HFF-Myc (cell line): ENCODE data around the gene UPF1.

Experiments used
- DNase-seq: peaks from one replicate; pipeline ENCODE4 v3.0.0-alpha.2; 2011; ENCODE audit warnings: low read depth; ENCODE audit errors: extremely low read depth
- H3K4me3 ChIP-seq: replicated peaks from 2 replicates; pipeline ENCODE4 v1.5.1; 2011; ENCODE audit warnings: low read depth, mild to moderate bottlenecking, control low read depth, low read length
- CTCF ChIP-seq: IDR thresholded peaks from 2 replicates; pipeline ENCODE4 v1.5.1; 2012; ENCODE audit warnings: mild to moderate bottlenecking, low read depth, low read length, control low read depth; ENCODE audit errors: missing control alignments

UPF1 gene

GRCh38 chr19:18830488-18830887 is 1.3 kb upstream of the UPF1 start:
- no peak for TF ChIP-seq CTCF
- DNase-seq = no peak

GRCh38 chr19:18832306-18833140 is 764 bp downstream of the UPF1 start:
- H3K4me3 ChIP-seq = peak overlapping the region; percentile 89
- no peak for DNase-seq
- no peak for TF ChIP-seq CTCF

More at GRCh38 chr19:18830488-18830887, 1.3 kb upstream of the UPF1 start:
- no peak overlapping the region for H3K4me3 ChIP-seq

DNA sequence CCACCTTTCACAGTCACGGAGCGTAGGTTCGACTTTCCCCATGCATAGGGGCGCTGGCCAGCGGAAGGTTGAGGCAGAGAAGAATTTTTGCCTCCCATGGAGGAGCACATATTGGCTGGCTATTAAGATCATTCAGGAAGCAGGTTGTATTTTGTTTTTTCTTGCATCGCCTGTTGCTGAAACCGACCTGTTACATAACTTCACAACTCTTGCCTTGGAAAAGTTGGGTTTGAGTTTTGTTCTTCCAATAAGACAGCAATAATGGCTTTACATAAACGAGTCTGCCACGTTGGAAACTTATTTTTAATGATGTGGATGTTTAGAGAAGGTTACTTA is 1.4 kb downstream of the UPF1 start:
- no peak for TF ChIP-seq CTCF
- peak overlapping the region; percentile 89 for H3K4me3 ChIP-seq
- DNase-seq = no peak

- DNase-seq = no peak
- H3K4me3 ChIP-seq = peak overlapping the region; percentile 89
- TF ChIP-seq CTCF = no peak
Measured at GRCh38 chr19:18833849-18834643, 2.3 kb downstream of the UPF1 start.

GRCh38 chr19:18834644-18834984 is 2.9 kb downstream of the UPF1 start:
- H3K4me3 ChIP-seq = peak overlapping the region; percentile 89
- DNase-seq = no peak
- no peak for TF ChIP-seq CTCF

DNA sequence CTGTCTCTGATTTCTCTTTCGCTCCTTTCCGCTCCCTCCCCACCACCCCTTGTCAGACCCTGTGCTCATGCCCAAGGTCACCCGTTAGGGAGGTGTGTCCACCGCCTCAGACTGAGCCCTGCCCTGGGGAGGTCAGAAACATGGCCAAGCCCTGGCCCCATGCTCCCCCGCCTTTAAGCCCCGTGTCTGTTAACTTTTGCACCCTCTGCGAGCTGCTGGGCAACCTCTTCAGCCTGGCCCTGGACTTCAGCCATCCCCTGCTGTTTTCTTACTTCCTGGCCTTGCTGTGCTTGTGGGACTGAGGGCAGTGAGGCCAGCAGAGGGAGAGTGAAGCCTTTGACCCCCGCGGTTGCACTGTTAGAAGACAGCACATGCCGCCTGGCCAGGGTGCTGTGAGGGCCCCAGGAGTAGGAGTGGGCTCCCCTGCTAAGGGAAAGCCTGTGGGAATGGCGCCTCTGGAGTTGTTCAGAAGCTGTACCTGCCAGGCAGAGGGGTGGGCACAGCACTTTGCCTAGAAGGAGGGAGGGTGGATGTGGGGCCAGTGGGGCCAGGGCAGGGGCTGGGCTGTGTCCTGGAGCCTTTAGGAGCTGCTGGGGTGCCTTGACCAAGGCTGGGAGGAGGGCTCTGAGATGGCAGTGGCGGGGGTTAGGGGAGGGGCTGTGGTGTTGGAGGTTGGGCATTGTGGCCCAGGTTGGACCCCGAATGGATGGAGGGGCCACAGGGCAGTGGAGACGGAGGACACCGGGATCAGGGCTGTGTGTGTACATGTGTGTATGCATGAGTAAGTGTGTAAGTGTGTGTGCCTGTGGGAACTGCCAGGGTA is 7.9 kb downstream of the UPF1 start:
- H3K4me3 ChIP-seq = no peak overlapping the region
- no peak for DNase-seq
- no peak for TF ChIP-seq CTCF
